ENCODE measurements around the gene SLC22A23. TPM values are rescaled to one million over a fixed set of nuclear protein-coding genes. Genes with fewer than 3 reads are reported as not detected.

The SLC22A23 gene
- total and polyA plus RNA-seq, 2 donors (not counting 1 experiment from before 2014, with no cell fraction given): 0.18 to 1.4 TPM

DNA sequence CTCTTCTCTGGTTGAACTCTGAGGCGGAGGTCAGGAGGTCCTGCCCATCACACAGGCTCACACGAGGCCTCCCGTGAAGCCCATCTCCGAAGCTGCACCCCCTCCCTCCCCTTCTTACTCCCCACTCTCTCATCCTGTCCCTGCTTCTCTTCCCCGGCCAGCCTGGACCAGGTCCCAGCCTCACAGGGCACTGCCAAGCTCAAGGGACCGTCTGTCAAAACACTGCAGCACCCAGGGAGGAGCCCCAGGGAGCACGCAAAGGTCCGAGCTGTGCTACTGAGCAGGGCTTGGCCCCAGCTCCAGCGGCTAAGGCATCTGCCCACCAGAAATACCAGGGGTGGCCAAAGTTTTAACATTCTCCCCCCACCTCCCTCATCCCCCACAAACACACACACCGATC is 128.1 kb downstream of the SLC22A23 start:
- intact Hi-C loops (cut with micrococcal nuclease): no loop called here
- Histone ChIP-seq H3K36me3 (replicated peaks in 1 of 2; ENCODE audit: control extremely low read depth in 1 of 2, control insufficient read depth in 1 of 2, extremely low read depth in 1 of 2, insufficient read depth in 2 of 2, low read length in 1 of 2) (no peaks in the 10 kb centered on the region), H4K20me1 (ENCODE audit: control insufficient read depth, insufficient read depth, low read length, poor library complexity, severe bottlenecking) (no peaks in the 10 kb centered on the region), H3K27ac (ENCODE audit: low read length in 2 of 2) (no peak overlapping the region), H3K4me3 (ENCODE audit: control extremely low read depth in 1 of 5, extremely low read depth in 1 of 5, insufficient read depth in 1 of 5, low read depth in 2 of 5, low read length in 4 of 5) (no peak overlapping the region), H3K4me1 (ENCODE audit: control insufficient read depth in 2 of 2, insufficient read depth in 2 of 2, low read length in 2 of 2) (no peaks in the 10 kb centered on the region), H3K27me3 (replicated peaks in 1 of 4; ENCODE audit: control extremely low read depth in 1 of 4, control insufficient read depth in 3 of 4, insufficient read depth in 4 of 4, low read length in 3 of 4) (no peaks in the 10 kb centered on the region), H2AFZ (ENCODE audit: insufficient read depth, low read depth, low read length, poor library complexity, severe bottlenecking) (no peak overlapping the region), H3K9ac (ENCODE audit: low read length) (no peak overlapping the region), H3K79me2 (ENCODE audit: control insufficient read depth, insufficient read depth, low read length) (no peaks in the 10 kb centered on the region), H3K9me3 (ENCODE audit: control extremely low read depth in 1 of 3, control insufficient read depth in 2 of 3, insufficient read depth in 1 of 3, low read length in 2 of 3) (no peaks in the 10 kb centered on the region), H3K4me2 (replicated peaks; ENCODE audit: low read depth, low read length, poor library complexity, severe bottlenecking) (no peak overlapping the region)
- Mint-ChIP-seq H3K9me3 (ENCODE audit: insufficient read depth) (no peaks in the 10 kb centered on the region), H3K4me3 (no peak overlapping the region), H3K27ac (no peak overlapping the region), H3K27me3 (peaks cover 41% of the 10 kb centered on the region), H3K4me1 (no peaks in the 10 kb centered on the region)
- DNase-seq (no peak), ATAC-seq (ENCODE audit: low read depth) (no peak)
- 92% methylated on average over 9 of the region's 10 CpGs for WGBS (ENCODE audit: insufficient coverage)
- CTCF ChIA-PET: no interaction called here
- POLR2A ChIA-PET: no interaction called here
- TF ChIP-seq, protein P1, sequence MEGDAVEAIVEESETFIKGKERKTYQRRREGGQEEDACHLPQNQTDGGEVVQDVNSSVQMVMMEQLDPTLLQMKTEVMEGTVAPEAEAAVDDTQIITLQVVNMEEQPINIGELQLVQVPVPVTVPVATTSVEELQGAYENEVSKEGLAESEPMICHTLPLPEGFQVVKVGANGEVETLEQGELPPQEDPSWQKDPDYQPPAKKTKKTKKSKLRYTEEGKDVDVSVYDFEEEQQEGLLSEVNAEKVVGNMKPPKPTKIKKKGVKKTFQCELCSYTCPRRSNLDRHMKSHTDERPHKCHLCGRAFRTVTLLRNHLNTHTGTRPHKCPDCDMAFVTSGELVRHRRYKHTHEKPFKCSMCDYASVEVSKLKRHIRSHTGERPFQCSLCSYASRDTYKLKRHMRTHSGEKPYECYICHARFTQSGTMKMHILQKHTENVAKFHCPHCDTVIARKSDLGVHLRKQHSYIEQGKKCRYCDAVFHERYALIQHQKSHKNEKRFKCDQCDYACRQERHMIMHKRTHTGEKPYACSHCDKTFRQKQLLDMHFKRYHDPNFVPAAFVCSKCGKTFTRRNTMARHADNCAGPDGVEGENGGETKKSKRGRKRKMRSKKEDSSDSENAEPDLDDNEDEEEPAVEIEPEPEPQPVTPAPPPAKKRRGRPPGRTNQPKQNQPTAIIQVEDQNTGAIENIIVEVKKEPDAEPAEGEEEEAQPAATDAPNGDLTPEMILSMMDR (IDR thresholded peaks at IDR 0.05): no peak
- TF ChIP-seq EZH2 (IDR thresholded peaks at IDR 0.05; ENCODE audit: borderline replicate concordance, insufficient read depth, low read depth, low read length, poor library complexity, severe bottlenecking): no peak

DNA sequence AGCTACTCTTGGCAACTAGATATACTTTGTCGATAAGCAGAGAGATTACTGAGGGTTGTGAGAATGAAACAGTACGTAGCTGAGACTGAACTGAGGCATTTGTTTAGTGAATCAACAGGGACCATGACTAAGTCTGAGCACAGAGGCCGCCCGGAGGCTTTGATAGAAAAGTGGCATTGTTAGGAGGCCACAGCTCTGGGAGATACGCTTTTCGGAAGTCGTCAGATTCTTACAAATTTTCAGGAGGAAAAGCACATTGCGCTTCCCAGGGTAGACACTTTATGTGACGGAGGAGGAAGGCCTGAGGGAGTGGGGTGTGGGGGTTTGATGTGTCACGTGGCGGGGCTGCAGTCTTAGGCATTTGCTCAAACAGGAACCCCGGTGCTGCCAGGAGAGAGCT is 128.7 kb downstream of the SLC22A23 start:
- Histone ChIP-seq H3K27me3 (replicated peaks in 1 of 4; ENCODE audit: control extremely low read depth in 1 of 4, control insufficient read depth in 3 of 4, insufficient read depth in 4 of 4, low read length in 3 of 4) (no peaks in the 10 kb centered on the region), H4K20me1 (ENCODE audit: control insufficient read depth, insufficient read depth, low read length, poor library complexity, severe bottlenecking) (no peaks in the 10 kb centered on the region), H3K36me3 (replicated peaks in 1 of 2; ENCODE audit: control extremely low read depth in 1 of 2, control insufficient read depth in 1 of 2, extremely low read depth in 1 of 2, insufficient read depth in 2 of 2, low read length in 1 of 2) (no peaks in the 10 kb centered on the region), H3K79me2 (ENCODE audit: control insufficient read depth, insufficient read depth, low read length) (no peaks in the 10 kb centered on the region), H3K9me3 (ENCODE audit: control extremely low read depth in 1 of 3, control insufficient read depth in 2 of 3, insufficient read depth in 1 of 3, low read length in 2 of 3) (no peaks in the 10 kb centered on the region), H3K4me3 (ENCODE audit: control extremely low read depth in 1 of 5, extremely low read depth in 1 of 5, insufficient read depth in 1 of 5, low read depth in 2 of 5, low read length in 4 of 5) (no peak overlapping the region), H3K27ac (ENCODE audit: low read length in 2 of 2) (no peak overlapping the region), H3K4me1 (ENCODE audit: control insufficient read depth in 2 of 2, insufficient read depth in 2 of 2, low read length in 2 of 2) (no peaks in the 10 kb centered on the region), H3K4me2 (replicated peaks; ENCODE audit: low read depth, low read length, poor library complexity, severe bottlenecking) (no peak overlapping the region), H2AFZ (ENCODE audit: insufficient read depth, low read depth, low read length, poor library complexity, severe bottlenecking) (no peak overlapping the region), H3K9ac (ENCODE audit: low read length) (no peak overlapping the region)
- POLR2A ChIA-PET: no interaction called here
- no peaks in the 10 kb centered on the region for H3K9me3 Mint-ChIP-seq (ENCODE audit: insufficient read depth)
- ATAC-seq (ENCODE audit: low read depth) (no peak), DNase-seq (no peak)
- peaks cover 34% of the 10 kb centered on the region for H3K27me3 Mint-ChIP-seq
- intact Hi-C loops (cut with micrococcal nuclease): no loop called here
- no peak overlapping the region for H3K4me3 Mint-ChIP-seq
- WGBS (ENCODE audit: insufficient coverage): 97% methylated on average over 12 of the region's 12 CpGs
- H3K4me1 Mint-ChIP-seq: no peaks in the 10 kb centered on the region
- CTCF ChIA-PET: no interaction called here
- no peak overlapping the region for H3K27ac Mint-ChIP-seq
- no peak for TF ChIP-seq EZH2 (IDR thresholded peaks at IDR 0.05; ENCODE audit: borderline replicate concordance, insufficient read depth, low read depth, low read length, poor library complexity, severe bottlenecking)
- TF ChIP-seq, protein P1 (IDR thresholded peaks at IDR 0.05): no peak
